ENCODE data around the gene SPDYE3.

DNA sequence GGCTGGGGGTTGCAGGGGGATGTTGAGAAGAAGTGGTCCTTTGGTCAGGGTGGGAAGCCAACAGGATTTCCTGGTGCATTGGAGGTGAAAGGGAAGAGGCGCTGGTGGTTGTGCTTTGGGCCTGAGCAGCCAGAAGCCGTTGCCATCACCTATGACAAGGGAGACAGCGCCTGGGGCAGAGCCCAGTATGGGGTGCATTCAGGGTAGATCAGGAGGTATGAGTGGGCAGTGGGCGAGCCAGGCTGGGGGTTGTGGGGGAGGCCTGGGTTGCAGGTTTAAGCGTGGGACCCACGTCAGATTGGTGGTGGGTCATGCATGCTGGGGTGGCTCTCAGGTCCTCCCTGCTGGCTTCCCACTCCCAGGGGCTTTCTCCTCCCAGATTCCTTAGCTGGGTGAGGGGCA, 44.2 kb downstream of the SPDYE3 start:
- TF ChIP-seq, protein P1, sequence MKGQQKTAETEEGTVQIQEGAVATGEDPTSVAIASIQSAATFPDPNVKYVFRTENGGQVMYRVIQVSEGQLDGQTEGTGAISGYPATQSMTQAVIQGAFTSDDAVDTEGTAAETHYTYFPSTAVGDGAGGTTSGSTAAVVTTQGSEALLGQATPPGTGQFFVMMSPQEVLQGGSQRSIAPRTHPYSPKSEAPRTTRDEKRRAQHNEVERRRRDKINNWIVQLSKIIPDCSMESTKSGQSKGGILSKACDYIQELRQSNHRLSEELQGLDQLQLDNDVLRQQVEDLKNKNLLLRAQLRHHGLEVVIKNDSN (CRISPR knock-in tag; IDR thresholded peaks at IDR 0.05): no peak
- no peak for TF ChIP-seq NR3C1 (CRISPR knock-in tag; conservative IDR thresholded peaks at IDR 0.05; ENCODE audit: low read depth)
- TF ChIP-seq, protein P2, sequence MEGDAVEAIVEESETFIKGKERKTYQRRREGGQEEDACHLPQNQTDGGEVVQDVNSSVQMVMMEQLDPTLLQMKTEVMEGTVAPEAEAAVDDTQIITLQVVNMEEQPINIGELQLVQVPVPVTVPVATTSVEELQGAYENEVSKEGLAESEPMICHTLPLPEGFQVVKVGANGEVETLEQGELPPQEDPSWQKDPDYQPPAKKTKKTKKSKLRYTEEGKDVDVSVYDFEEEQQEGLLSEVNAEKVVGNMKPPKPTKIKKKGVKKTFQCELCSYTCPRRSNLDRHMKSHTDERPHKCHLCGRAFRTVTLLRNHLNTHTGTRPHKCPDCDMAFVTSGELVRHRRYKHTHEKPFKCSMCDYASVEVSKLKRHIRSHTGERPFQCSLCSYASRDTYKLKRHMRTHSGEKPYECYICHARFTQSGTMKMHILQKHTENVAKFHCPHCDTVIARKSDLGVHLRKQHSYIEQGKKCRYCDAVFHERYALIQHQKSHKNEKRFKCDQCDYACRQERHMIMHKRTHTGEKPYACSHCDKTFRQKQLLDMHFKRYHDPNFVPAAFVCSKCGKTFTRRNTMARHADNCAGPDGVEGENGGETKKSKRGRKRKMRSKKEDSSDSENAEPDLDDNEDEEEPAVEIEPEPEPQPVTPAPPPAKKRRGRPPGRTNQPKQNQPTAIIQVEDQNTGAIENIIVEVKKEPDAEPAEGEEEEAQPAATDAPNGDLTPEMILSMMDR (IDR thresholded peaks at IDR 0.05): no peak
- no peak for TF ChIP-seq CREB1 (CRISPR knock-in tag; IDR thresholded peaks at IDR 0.05)
- TF ChIP-seq PRRX2 (CRISPR knock-in tag; IDR thresholded peaks at IDR 0.05): no peak
- TF ChIP-seq, protein P3, sequence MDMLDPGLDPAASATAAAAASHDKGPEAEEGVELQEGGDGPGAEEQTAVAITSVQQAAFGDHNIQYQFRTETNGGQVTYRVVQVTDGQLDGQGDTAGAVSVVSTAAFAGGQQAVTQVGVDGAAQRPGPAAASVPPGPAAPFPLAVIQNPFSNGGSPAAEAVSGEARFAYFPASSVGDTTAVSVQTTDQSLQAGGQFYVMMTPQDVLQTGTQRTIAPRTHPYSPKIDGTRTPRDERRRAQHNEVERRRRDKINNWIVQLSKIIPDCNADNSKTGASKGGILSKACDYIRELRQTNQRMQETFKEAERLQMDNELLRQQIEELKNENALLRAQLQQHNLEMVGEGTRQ (CRISPR knock-in tag; IDR thresholded peaks at IDR 0.05): no peak
- TF ChIP-seq NFYB (CRISPR knock-in tag; conservative IDR thresholded peaks at IDR 0.05; ENCODE audit: low read depth): no peak
- TF ChIP-seq ZNF121 (CRISPR knock-in tag; IDR thresholded peaks at IDR 0.05): no peak
- no peak for TF ChIP-seq FOXJ3 (CRISPR knock-in tag; IDR thresholded peaks at IDR 0.05; ENCODE audit: borderline replicate concordance)
- no peak for TF ChIP-seq SP1 (CRISPR knock-in tag; conservative IDR thresholded peaks at IDR 0.05)
- TF ChIP-seq CREM (CRISPR knock-in tag; IDR thresholded peaks at IDR 0.05): no peak
- TF ChIP-seq, protein P4, sequence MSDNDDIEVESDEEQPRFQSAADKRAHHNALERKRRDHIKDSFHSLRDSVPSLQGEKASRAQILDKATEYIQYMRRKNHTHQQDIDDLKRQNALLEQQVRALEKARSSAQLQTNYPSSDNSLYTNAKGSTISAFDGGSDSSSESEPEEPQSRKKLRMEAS (CRISPR knock-in tag; IDR thresholded peaks at IDR 0.05): no peak
